H9 (cell line): ENCODE data around the gene RBL1. TPM values are rescaled to one million over a fixed set of nuclear protein-coding genes. Genes with fewer than 3 reads are reported as not detected.
"Not testable (repeated sequence)": the region's sequence is repeated elsewhere in the genome, so short reads cannot be mapped to it uniquely, and the experiment has no call there.

Experiments used
- DNase-seq: peaks from one replicate; pipeline ENCODE4 v3.0.0-alpha.2; 2017
- H2AFZ ChIP-seq: one replicate; pipeline ENCODE4 v1.6.1; 2013; ENCODE audit warnings: mild to moderate bottlenecking, low read length, control low read depth, moderate library complexity
- H2AK5ac ChIP-seq: 2 replicates; pipeline ENCODE4 v1.6.1; 2013; ENCODE audit warnings: low read length, control low read depth, mixed read lengths; ENCODE audit not compliant: insufficient read length
- H2BK120ac ChIP-seq: one replicate; pipeline ENCODE4 v1.6.1; 2013; ENCODE audit warnings: low read depth, mild to moderate bottlenecking, low read length, control low read depth, inconsistent platforms; ENCODE audit not compliant: poor library complexity, severe bottlenecking
- H2BK12ac ChIP-seq: 2 replicates; pipeline ENCODE4 v1.6.1; 2013; ENCODE audit warnings: low read length, control low read depth, mixed read lengths, low read depth; ENCODE audit not compliant: insufficient read length
- H2BK15ac ChIP-seq: 2 replicates; pipeline ENCODE4 v1.6.1; 2013; ENCODE audit warnings: low read depth, low read length, control low read depth
- H2BK20ac ChIP-seq: one replicate; pipeline ENCODE4 v1.6.1; 2013; ENCODE audit warnings: low read depth, mild to moderate bottlenecking, low read length, control low read depth, inconsistent platforms; ENCODE audit not compliant: poor library complexity, severe bottlenecking
- H2BK5ac ChIP-seq: 2 replicates; pipeline ENCODE4 v1.6.1; 2013; ENCODE audit warnings: low read length, control low read depth, mixed read lengths; ENCODE audit not compliant: insufficient read length
- H3K14ac ChIP-seq: 2 replicates; pipeline ENCODE4 v1.6.1; 2013; ENCODE audit warnings: low read length, control low read depth; ENCODE audit not compliant: insufficient read depth
- H3K18ac ChIP-seq: 2 replicates; pipeline ENCODE4 v1.6.1; 2013; ENCODE audit warnings: low read depth, mild to moderate bottlenecking, mixed read lengths, low read length, control low read depth; ENCODE audit not compliant: insufficient read length
- H3K23ac ChIP-seq: 2 replicates; pipeline ENCODE4 v1.6.1; 2013; ENCODE audit warnings: low read length, control low read depth, mixed read lengths, low read depth; ENCODE audit not compliant: insufficient read length
- H3K23me2 ChIP-seq: 2 replicates; pipeline ENCODE4 v1.6.1; 2013; ENCODE audit warnings: low read depth, mild to moderate bottlenecking, mixed read lengths, low read length, control low read depth; ENCODE audit not compliant: insufficient read length, poor library complexity, severe bottlenecking
- H3K27ac ChIP-seq: 2 replicates; pipeline ENCODE4 v1.5.1; 2013; ENCODE audit warnings: low read length, control low read depth, mixed read lengths, low read depth; ENCODE audit not compliant: insufficient read length
- H3K27me3 ChIP-seq: 2 replicates; pipeline ENCODE4 v1.6.1; 2013; ENCODE audit warnings: low read length, control low read depth, inconsistent platforms; ENCODE audit not compliant: insufficient read depth
- H3K4ac ChIP-seq: 2 replicates; pipeline ENCODE4 v1.6.1; 2013; ENCODE audit warnings: low read depth, mild to moderate bottlenecking, control low read depth, inconsistent platforms, low read length, moderate library complexity
- H3K4me1 ChIP-seq: 2 replicates; pipeline ENCODE4 v1.6.1; 2013; ENCODE audit warnings: low read length, control low read depth, inconsistent platforms; ENCODE audit not compliant: insufficient read depth
- H3K4me2 ChIP-seq: 2 replicates; pipeline ENCODE4 v1.6.1; 2013; ENCODE audit warnings: low read length, control low read depth, mixed read lengths; ENCODE audit not compliant: insufficient read length, insufficient read depth
- H3K56ac ChIP-seq: 2 replicates; pipeline ENCODE4 v1.6.1; 2013; ENCODE audit warnings: low read depth, mild to moderate bottlenecking, mixed read lengths, low read length, control low read depth; ENCODE audit not compliant: insufficient read length
- H3K79me1 ChIP-seq: 2 replicates; pipeline ENCODE4 v1.6.1; 2013; ENCODE audit warnings: low read depth, mild to moderate bottlenecking, moderate library complexity, low read length, control low read depth, inconsistent platforms; ENCODE audit not compliant: insufficient read depth, poor library complexity, severe bottlenecking
- H3K79me2 ChIP-seq: 2 replicates; pipeline ENCODE4 v1.6.1; 2013; ENCODE audit warnings: low read length, control low read depth, inconsistent platforms; ENCODE audit not compliant: insufficient read depth
- H3K9ac ChIP-seq: 2 replicates; pipeline ENCODE4 v1.6.1; 2013; ENCODE audit warnings: low read length, control low read depth, mixed read lengths; ENCODE audit not compliant: insufficient read length; ENCODE audit errors: extremely low read depth
- H3K9me3 ChIP-seq: one replicate; pipeline ENCODE4 v1.6.1; 2013; ENCODE audit warnings: low read depth, low read length, inconsistent platforms; ENCODE audit not compliant: control insufficient read depth
- H3T11ph ChIP-seq: one replicate; pipeline ENCODE4 v1.6.1; 2013; ENCODE audit warnings: mild to moderate bottlenecking, low read length, control low read depth, inconsistent platforms
- H4K20me1 ChIP-seq: one replicate; pipeline ENCODE4 v1.6.1; 2013; ENCODE audit not compliant: control insufficient read depth, insufficient read length, insufficient read depth
- H4K5ac ChIP-seq: 2 replicates; pipeline ENCODE4 v1.6.1; 2013; ENCODE audit warnings: low read depth, mild to moderate bottlenecking, mixed read lengths, low read length, control low read depth; ENCODE audit not compliant: insufficient read length
- H4K8ac ChIP-seq: replicated peaks from 2 replicates; pipeline ENCODE4 v1.6.1; 2013; ENCODE audit warnings: low read length, control low read depth, mixed read lengths, low read depth; ENCODE audit not compliant: insufficient read length
- H4K91ac ChIP-seq: 2 replicates; pipeline ENCODE4 v1.6.1; 2013; ENCODE audit warnings: low read depth, mild to moderate bottlenecking, moderate library complexity, mixed read lengths, low read length, control low read depth; ENCODE audit not compliant: insufficient read length
- H3K27ac Mint-ChIP-seq, 3 experiments: 2 replicates in 2 of 3; 3 replicates in 1 of 3; pipeline ENCODE4 v1.8.0; 2020 to 2021; ENCODE audit warnings: mixed read lengths in 3 of 3, mild to moderate bottlenecking in 1 of 3, moderate library complexity in 1 of 3
- H3K27me3 Mint-ChIP-seq: 2 replicates; pipeline ENCODE4 v1.8.0; 2021; ENCODE audit warnings: low read depth, mild to moderate bottlenecking, moderate library complexity, mixed read lengths
- H3K36me3 Mint-ChIP-seq, 3 experiments: 2 replicates in 2 of 3; 3 replicates in 1 of 3; pipeline ENCODE4 v1.8.0; 2020 to 2021; ENCODE audit warnings: low read depth in 3 of 3, mixed read lengths in 3 of 3; ENCODE audit not compliant: insufficient read depth in 1 of 3
- H3K4me1 Mint-ChIP-seq, 2 experiments: 2 replicates each; pipeline ENCODE4 v1.8.0; 2020; ENCODE audit warnings: mixed read lengths in 2 of 2
- H3K4me3 Mint-ChIP-seq, 2 experiments: 2 replicates in 1 of 2; 3 replicates in 1 of 2; pipeline ENCODE4 v1.8.0; 2020 to 2021; ENCODE audit warnings: mild to moderate bottlenecking in 2 of 2, mixed read lengths in 2 of 2, moderate library complexity in 1 of 2
- H3K9me3 Mint-ChIP-seq, 2 experiments: 2 replicates in 1 of 2; 3 replicates in 1 of 2; pipeline ENCODE4 v1.8.0; 2020; ENCODE audit warnings: mild to moderate bottlenecking in 2 of 2, mixed read lengths in 2 of 2, moderate library complexity in 1 of 2
- CTCF ChIP-seq: fragments of 200-600 bp; sonication (generic); conservative IDR thresholded peaks from 3 replicates; pipeline ENCODE4 v1.8.0; 2021; ENCODE audit warnings: antibody characterized with exemption, mild to moderate bottlenecking
- WGBS: extraction: QIAGEN DNeasy Blood & Tissue Kit; methylation state at CpG from one replicate; pipeline ENCODE4 v1.1.7; 2013; ENCODE audit warnings: missing lambda C conversion rate, low lambda C conversion rate, mixed read lengths; ENCODE audit not compliant: insufficient read length; ENCODE audit errors: extremely low coverage; 5-methylcytosine and 5-hydroxymethylcytosine counted together
- total RNA-seq: library from RNA; stranded (reverse); gene quantifications from 2 replicates; pipeline ENCODE4 v1.2.1, GENCODE V29; 2021

Gene RBL1
- total RNA-seq, 1 experiment from 2014 or later, result 14.1 TPM

DNA sequence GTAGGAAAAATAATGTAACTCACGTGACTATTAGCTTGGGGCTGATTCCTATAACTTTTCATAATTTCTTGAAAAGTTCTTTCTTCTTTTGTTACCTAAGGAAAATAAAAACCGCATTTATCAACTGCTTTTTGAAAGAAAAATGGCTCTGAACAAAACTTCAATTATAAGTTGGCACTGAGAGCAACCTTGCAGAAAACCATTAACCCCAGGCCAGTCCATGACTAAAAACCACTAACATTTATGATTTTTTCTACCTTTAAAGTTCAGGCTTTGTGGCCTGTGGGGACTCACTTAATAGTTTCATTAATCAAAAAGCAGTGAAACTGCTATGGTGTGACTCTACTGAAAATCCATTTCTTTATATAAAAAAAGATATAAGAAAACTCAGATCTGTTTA is 75.2 kb downstream of the RBL1 start:
- no peaks in the 10 kb centered on the region for H3K4me1 ChIP-seq
- H4K5ac ChIP-seq, result no peak overlapping the region
- H2BK20ac ChIP-seq, result no peak overlapping the region
- no peak overlapping the region for H2AK5ac ChIP-seq
- no peak overlapping the region for H3K9ac ChIP-seq
- H3K79me1 ChIP-seq, result no peaks in the 10 kb centered on the region
- no peak overlapping the region for H3K56ac ChIP-seq
- H4K91ac ChIP-seq, result no peak overlapping the region
- H3K9me3 ChIP-seq, result no peaks in the 10 kb centered on the region
- no peak for TF ChIP-seq CTCF
- Mint-ChIP-seq H3K9me3 (no peaks in the 10 kb centered on the region), H3K36me3 (peaks cover 13 to 52% (median 52%) of the 10 kb centered on the region in 3 experiments; a peak in 6 of 7 replicates), H3K4me1 (no peaks in the 10 kb centered on the region), H3K27me3 (no peaks in the 10 kb centered on the region), H3K27ac (no peak overlapping the region), H3K4me3 (no peak overlapping the region)
- no peak overlapping the region for H3K4ac ChIP-seq
- H3K14ac ChIP-seq, result no peak overlapping the region
- DNase-seq, result no peak
- H3K23me2 ChIP-seq, result no peaks in the 10 kb centered on the region
- no peak overlapping the region for H2BK15ac ChIP-seq
- H3K4me2 ChIP-seq, result no peak overlapping the region
- H2AFZ ChIP-seq, result no peak overlapping the region
- H3T11ph ChIP-seq, result no peak overlapping the region
- no peak overlapping the region for H3K27ac ChIP-seq
- WGBS, result no CpG with 5 or more reads among the region's 2 CpGs
- no peak overlapping the region for H2BK12ac ChIP-seq
- H3K79me2 ChIP-seq, result no peaks in the 10 kb centered on the region
- no peak overlapping the region for H4K8ac ChIP-seq
- no peak overlapping the region for H3K18ac ChIP-seq
- H2BK120ac ChIP-seq, result no peak overlapping the region
- H4K20me1 ChIP-seq, result no peaks in the 10 kb centered on the region
- no peaks in the 10 kb centered on the region for H3K27me3 ChIP-seq
- no peak overlapping the region for H2BK5ac ChIP-seq
- H3K23ac ChIP-seq, result no peak overlapping the region

DNA sequence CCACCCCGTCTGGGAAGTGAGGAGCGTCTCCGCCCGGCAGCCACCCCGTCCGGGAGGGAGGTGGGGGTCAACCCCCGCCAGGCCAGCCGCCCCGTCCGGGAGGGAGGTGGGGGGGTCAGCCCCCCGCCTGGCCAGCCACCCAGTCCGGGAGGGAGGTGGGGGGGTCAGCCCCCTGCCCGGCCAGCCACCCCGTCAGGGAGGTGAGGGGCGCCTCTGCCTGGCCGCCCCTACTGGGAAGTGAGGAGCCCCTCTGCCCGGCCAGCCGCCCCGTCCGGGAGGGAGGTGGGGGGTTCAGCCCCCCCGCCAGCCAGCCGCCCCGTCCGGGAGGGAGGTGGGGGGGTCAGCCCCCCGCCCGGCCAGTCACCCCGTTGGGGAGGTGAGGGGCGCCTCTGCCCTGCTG is 83.2 kb downstream of the RBL1 start:
- not testable (repeated sequence) for H3K27ac ChIP-seq, H2BK15ac ChIP-seq, H3K9me3 ChIP-seq, H4K5ac ChIP-seq, H3K79me2 ChIP-seq, H3K79me1 ChIP-seq, H3K4me1 Mint-ChIP-seq, H3K4me2 ChIP-seq, H4K20me1 ChIP-seq, H3K23me2 ChIP-seq, H3K23ac ChIP-seq, H2BK20ac ChIP-seq, H2BK12ac ChIP-seq, H3K4me1 ChIP-seq, H3T11ph ChIP-seq, H3K18ac ChIP-seq, H3K9ac ChIP-seq, H3K27ac Mint-ChIP-seq, H3K27me3 Mint-ChIP-seq, H2AFZ ChIP-seq, H3K4ac ChIP-seq, H2AK5ac ChIP-seq, H2BK120ac ChIP-seq, DNase-seq, H3K27me3 ChIP-seq, H3K56ac ChIP-seq, H4K91ac ChIP-seq, H3K14ac ChIP-seq, H4K8ac ChIP-seq, H2BK5ac ChIP-seq, H3K4me3 Mint-ChIP-seq
- Mint-ChIP-seq H3K36me3 (peaks cover 32 to 52% (median 48%) of the 10 kb centered on the region in 3 experiments), H3K9me3 (peaks cover 14% of the 10 kb centered on the region in 2 experiments; a peak in 4 of 5 replicates)
- WGBS, result no CpG with 5 or more reads among the region's 28 CpGs
